ENCODE data around the gene ACBD3.

Gene ACBD3

DNA sequence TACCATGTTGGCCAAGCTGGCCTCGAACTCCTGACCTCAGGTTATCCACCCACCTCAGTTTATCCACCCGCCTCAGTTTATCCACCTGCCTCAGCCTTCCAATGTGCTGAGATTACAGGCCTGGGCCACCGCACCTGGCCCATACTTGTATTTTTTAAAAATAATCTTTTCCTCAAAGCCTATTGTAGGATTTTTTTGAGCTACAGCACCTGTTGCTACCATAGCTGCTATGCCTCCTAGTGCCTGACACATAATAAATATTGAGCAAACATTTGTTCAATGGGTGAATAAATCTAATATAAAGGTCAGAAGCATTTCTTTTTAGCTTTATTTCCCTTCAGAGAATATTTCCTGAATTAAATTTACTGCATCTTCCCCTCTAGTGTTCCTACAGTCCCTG, 15.7 kb upstream of the ACBD3 start:
- DNase-seq, result no peak

DNA sequence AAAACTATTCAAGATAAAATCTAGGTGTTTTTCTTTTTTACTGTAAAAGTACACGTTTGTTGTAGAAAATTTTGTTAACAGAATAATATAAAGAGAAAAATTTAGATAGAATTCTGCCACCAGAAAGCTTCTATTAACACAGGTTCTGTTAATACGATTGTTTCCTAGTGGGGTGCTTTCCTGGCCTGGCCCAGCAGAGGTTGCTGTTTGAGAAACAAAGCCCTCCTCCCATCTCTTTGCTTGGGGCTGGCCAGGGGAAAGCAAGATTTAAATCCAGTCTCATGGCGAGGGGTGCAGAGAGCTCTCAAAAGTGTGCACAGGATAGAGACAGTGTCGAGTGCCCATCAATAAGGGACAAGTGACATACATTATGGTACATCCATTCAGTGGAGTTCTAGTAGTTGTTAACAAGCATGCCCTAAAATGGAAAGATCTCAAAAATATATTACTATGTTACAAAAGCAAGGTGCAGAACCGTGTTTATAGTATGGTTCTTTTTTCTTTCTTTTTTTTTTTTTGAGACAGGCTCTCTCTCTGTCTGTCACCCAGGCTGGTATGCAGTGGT, 14.6 kb upstream of the ACBD3 start:
- DNase-seq, result no peak

DNA sequence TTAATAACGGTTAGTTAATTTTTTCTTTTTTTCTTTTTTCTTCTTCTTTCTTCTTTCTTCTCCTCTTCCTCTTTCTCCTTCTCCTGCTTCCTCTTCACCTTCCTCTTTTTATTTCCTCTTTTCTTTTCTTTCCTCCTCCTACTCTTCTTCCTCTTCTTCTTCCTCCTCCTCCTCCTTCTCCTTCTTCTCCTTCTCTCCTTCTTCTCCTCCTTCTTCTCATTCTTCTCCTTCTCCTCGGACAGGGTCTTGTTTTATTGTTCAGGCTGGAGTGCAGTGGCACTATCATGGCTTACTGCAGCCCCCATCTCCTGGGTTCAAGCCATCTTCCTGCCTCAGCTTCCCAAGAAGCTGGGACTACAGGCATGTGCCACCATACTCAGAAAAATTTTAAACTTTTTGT, 13.4 kb upstream of the ACBD3 start:
- no peak for DNase-seq

DNA sequence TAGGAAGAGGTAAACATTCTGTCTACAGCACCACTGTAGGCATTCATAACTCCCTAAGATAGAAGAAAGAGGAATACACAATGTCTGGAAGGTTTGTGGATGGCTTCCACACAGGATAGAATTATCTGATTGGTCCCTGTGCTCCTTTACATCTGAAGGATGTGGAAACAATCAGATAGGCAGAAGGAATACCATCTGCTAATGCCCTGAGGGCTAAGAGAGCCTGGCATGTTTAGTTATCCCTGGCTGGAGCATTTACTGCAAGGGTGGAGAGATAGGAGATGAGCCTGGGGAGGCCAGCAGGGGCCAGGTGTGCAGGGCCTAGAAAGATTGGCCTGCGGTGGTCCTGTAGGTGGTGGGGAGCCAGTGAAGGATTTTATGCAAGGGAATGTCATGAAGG, 8.6 kb upstream of the ACBD3 start:
- no peak for DNase-seq

DNA sequence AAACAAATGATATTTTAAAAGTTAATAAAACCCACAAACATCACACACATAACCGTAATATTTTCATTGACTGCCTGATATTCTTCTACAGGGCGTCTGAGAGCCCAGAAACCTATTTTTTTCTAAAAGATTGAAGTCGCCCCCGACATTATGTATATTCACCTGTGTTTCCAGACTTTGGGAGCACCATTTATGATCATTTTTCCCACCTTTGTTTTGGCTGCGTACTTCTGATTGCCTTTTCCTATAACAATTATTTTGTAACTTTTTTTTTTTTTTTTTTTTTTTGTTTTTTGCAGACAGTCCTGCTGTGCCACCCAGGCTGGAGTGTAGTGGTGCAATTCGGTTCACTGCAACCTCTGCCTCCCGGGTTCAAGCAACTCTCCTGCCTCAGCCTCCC, 839 bp upstream of the ACBD3 start:
- no peak for DNase-seq

DNA sequence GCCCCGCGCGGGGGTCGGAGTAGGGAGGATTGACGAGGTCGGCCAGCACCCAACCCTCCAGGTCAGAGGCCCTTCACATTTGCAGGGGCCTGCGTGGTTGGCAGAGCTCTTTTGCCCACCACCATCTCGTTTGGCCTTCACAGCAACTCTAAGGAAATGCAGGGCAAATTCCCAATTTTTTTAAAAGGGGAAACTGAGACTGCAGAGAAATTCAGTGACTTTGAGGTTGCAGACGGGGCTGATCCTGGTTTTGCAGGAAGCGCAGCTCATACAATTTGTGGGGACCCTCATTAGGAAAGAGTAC, 430 bp upstream of the ACBD3 start:
- DNase-seq, result no peak

DNA sequence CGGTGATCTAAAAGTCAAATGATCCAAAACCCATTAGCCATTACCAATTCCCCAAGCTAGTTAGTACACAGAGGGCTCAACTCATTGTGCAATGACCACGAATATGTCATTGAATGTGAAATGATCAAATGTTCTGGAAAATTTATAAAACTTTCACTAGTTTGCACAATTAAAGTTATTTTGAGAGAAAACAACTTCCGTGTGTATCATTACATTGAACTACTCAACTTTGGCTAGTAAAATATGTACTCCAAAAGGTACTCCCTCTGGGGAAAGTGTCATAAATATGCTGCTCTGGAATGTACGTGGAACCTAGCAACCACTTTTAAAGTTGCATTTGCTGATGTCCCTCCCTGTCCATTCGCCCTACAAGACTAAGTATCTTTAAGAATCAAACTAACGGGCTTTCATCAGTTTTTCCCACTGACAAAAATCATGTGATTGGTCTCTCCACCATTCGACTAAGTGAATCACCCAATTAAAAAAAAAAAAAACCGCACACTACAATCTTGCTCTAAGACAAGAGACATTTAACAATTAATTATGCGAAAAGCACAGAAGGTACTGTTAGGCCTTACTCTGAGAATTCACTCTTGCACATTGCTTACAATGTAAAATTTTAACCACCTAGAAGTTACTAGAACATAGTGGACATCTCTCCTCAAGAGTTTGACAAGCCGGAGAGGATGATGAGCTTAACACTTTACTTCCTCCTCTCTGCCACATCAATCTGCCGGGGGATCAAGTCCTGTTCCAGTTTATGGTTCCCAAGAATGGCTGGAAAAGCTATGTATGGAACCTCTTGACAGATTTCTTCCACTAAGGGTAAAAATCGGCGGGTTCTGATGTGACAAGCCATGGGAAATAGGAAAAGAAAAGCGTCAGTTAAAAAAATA, 1.2 kb downstream of the ACBD3 start:
- DNase-seq, result no peak

DNA sequence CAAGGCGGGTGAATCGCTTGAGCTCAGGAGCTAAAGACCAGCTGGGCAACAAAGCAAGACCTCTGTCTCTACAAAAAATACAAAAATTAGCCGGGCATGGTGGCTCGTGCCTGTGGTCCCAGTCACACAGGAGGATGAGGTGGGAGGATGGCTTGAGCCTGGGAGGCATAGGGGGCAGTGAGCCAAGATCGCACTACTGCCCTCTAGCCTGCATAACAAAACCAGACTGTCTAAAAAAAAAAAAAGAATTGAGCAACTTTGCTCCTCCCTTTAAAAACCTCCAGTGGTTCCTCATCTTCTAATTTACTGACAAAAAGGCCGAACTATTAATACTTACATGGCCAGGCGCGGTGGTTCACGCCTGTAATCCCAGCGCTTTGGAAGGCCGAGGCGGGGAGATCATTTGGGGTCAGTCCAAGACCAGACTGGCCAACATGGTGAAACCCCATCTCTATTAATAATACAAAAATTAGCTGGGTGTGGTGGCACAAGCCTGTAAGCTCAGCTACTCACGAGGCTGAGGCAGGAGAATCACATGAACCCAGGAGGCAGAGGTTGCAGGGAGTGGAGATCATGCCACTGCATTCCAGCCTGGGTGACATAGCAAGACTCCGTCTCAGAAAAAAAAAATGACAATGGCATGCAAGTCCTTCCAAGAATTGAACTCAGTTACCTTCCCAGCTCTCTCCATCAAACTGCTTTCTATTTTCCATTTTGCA, 4.4 kb downstream of the ACBD3 start:
- DNase-seq, result peak in 6 of 51 donors; percentile 4 to 35 (median 5)

DNA sequence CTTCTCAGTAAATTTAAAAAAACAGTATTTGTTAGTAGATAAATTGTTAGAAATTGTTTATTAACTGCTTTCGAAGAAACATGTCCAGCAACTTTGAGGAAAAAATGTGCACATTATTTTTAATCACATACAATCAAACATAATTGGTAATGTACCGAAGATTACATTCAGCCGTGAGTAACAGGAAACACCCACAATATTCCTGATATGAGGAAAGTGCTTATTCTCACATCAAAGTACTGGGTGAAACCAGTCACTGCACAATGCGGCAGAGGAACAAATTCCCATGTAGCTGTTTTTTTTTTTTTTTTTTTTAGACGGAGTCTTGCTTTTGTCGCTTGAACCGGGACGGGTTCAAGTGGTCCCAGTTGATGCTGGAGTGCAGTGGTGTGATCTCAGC, 9.7 kb downstream of the ACBD3 start:
- no peak for DNase-seq

DNA sequence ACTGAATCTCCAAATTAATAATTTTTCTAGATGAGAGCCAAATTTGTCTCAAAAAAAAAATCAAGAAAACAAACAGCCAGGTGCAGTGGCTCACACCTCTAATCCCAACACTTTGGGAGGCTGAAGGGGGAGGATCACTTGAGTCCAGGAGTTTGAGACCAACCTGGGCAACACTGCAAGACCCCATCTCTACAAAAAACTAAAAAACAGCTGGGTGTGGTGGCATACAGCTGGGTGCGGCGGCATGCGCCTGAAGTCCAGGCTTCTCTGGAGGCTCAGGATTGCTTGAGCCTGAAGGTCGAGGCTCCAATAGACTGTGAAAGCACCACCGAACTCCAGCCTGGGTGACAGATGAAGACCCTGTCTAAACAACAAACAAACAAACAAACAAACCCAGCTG, 14.0 kb downstream of the ACBD3 start:
- no peak for DNase-seq

DNA sequence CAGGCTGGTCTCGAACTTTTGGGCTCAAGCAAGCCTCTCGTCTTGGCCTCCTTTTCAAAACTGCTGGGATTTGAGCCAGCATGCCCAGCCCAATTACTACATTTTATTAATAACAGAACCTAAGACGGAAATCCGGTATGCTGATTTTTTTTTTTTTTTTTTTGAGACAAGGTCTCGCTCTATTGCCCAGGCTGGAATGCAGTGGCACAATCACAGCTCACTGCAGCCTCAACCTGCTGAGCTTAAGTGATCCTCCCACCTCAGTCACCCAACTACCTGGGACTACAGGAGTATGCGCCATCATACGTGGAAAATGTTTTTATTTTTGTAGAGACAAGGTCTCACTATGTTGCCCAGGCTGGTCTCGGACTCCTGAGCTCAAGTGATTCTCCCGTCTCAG, 20.2 kb downstream of the ACBD3 start:
- no peak for DNase-seq

DNA sequence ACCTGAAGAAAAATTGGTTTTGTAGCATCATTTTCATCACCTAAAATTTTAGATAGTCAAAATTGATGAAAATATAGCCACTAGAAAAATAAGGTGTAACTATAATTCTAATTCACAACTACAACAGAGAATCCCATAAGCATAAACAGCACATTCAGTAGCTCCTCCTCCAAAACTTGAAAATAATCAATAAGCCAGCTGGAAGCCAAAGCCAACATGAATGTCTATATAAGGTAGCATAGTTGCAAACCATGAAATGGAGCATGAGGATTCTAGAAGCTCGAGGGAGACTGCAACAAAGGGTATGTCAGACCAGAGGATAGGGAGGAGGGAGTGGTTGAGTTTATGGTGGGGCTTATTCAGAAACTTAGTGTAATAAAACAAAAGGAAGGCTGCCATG, 22.4 kb downstream of the ACBD3 start:
- DNase-seq, result no peak

DNA sequence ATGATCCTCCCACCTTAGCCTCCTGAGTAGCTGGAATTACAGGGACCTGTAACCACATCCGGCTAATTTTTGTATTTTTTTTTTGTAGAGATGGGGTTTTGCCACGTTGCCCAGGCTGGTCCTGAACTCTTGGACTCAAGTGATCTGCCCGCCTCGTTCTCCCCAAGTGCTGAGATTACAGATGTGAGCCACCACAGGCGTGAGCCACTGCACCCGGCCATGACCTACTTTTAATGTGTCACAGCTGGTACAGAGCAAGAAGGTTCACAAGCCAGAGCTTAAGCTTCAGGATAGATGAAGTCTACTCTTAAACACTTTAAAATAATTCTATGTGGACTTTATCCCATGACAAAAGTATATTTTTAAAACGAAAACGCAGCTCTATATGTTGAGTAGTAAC, 23.6 kb downstream of the ACBD3 start:
- DNase-seq, result no peak

DNA sequence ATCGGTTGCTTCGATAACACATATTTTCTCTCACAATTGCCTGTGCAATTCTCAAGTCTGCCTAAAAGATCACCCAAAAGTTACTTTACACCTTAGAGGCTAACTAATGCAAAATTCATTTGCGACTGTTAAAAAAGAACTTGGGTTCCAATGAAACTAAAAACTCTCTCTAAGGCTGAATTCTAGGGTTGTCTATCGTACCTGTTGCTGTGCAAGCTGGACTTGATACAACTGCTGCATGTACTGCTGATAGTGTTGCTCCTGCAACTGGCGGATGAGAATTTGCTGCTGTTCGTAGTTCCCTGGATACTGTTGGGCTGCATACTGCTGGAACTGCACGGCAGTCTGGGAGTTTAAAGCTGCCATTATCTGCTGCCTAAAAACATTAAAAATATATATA, 27.6 kb downstream of the ACBD3 start:
- no peak for DNase-seq

DNA sequence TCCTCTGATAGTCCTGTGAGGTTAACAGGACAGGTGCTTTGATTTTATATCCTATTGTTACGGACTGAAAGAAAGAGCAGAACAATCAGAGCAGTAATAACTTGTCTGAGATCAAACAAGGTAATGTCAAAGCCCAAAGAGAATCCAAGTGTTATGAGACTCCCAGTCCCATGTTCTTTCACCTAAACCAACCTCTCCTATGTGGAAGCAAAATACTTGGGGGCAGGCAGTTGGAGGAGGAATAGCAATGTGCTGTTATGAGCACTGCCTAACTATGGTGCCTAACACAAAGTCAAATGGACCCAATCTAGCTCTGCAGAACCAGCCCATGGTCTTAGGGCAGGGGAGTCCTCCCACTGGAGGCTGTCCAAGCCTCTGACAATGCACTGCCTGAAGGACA, 28.1 kb downstream of the ACBD3 start:
- no peak for DNase-seq

DNA sequence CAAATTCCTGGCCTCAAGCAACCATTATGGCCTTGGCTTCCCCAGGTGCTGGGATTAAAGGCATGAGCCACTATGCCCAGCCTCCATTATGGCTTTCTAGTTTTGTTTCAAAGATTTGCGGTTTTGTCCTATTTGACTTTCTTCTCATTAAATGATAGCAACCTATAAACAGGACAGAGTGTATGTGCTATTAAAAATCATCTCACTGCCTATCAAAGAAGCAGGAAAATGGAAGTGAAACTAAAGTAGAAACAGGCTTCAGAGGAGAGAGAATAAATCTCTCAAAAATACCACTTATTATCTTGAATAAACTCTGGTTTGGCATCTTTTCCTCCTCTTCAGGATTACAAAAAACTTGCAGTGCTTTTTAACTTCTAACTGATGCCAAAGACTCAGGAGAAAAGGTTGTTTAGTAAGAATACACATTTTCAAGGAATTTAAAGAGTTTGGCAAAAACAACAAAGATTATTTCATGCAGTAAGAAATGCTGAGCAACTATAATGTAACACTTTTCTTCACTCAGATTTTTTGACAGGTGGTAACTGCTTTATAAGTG, 28.7 kb downstream of the ACBD3 start:
- no peak for DNase-seq

DNA sequence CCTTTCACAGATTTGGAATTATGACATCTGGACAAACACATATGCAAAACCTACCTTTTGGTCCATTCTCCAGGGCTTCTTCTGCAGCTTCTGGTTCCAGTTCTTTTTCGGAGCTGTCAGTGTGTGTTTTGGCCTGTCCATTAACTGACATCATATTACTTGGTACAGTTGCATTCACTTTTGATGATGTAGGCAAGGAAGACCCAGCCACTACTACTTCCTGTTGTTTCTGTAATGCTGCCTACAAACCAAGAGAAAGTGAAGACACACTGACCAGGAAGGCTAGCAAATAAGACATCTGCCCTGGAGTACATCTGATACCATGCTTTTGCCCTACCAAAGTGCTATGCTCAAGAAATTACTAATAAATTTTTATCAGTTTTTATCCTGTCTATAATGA, 31.9 kb downstream of the ACBD3 start:
- DNase-seq, result no peak

DNA sequence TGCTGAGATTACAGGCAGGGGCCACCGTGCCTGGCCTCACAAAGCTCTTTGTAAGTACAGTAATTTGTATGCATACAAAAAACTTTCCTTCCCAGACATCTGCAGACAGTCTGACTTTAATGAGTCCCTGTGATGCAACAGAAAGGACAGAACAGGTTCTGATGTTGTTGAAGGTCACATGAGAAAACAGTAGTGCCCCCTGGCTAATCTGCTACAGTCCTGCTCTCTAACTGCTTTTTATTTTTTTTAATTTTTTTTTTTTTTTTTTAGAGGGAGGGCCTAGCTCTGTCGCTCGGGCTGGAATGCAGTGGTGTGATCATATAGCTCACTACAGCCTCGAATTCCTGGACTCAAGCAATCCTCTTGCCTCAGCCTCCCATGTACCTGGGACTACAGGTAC, 36.7 kb downstream of the ACBD3 start:
- no peak for DNase-seq

DNA sequence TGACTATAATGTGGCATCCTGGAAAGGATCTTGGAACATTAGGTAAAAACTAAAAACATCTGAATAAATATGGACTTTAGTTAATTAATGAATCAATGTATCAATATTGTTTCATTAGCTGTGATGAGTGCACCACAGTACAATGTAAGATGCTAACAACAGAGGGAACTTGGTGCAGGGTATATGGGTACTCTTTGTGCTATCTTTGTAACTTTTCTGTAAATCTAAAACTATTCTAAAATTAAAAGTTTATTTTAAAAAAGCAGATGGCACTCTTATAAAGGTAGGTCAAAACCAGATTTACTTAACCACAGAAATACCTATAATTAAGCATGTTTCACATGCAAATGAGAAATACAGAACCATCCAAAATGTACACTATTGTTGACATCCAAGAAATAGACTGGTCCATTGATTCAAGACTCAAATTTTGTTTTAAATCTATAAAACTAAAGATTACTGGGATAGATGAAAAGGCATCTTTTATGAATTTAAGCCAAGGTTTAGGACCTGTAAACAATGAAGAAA, 38.4 kb downstream of the ACBD3 start:
- no peak for DNase-seq

DNA sequence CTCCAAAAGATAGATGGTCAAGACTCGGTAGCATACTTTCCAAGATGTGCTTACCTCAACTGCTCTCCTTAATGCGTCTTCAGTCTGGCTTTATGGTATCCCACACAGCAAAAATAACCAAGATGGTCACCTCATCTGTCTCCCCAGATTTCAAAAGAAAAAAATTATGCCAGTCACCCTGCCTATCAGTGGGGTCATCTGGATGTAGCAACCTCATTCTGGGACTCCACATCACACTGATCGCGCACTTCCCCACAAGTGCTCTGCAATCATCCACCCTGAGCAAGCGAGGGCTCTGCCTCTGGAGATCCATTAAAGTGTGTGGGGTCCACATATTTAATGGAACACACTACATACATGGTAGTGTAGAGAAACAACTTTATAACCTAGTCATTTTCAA, 42.5 kb downstream of the ACBD3 start:
- DNase-seq, result no peak

DNA sequence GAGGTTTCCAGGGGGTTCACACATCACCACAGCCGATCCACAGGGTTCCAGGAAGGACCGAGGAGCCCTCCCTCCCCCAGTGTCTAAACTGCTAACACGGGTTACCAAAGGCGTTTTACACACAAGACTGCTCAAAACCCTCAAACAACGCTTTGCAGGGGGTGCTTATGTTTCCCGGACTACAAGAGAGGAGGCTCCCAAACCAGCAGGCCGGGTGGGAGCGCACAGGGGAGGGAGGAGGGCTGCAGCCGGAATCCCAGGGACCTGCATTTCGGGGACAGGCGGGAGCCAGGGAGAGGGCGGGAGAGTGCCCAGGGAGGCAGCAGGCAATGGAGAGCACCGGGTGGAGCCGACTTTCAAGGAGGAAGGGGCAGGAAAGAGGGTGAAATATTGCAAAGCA, 50.8 kb downstream of the ACBD3 start:
- no peak for DNase-seq

DNA sequence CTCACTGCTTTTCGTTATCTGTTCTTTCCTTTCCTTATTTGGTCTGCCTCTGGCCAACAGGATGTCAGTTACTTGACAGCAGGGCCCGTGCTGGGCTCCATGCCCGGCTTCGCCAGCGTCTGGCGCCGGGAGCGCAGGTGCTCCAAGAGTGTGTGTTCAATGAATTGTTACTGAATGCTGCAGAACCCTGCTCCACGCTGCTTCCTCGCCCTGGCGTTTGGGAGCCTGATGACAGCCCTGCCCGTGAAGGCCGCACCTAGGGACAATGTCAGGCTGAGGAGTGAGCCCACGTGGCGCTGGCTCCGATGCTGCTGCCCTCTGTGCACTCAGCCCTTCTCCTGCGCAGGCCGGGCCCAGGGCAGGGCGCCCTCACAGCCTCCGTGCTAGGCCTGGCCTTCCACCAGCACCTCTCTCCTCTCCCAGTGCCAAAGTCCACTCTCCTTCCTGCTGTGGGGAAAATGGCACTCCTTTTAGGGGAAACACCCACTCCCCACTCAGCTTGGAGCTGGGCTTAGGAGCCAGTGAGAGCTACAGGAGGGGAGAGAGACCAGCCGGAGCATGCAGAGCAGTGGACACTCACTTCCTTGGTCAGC, 51.4 kb downstream of the ACBD3 start:
- peak in 3 of 51 donors; percentile 6 to 17 (median 17) for DNase-seq
